ENCODE measurements around the gene PLEKHG2.

The PLEKHG2 gene

GRCh38 chr19:39407660-39408391, 4.6 kb upstream of the PLEKHG2 start:
- no peak for DNase-seq

- no peak for DNase-seq
Measured at GRCh38 chr19:39408392-39409207, 3.9 kb upstream of the PLEKHG2 start.

- DNase-seq: peak; percentile 95
Measured at GRCh38 chr19:39409208-39410016, 3.1 kb upstream of the PLEKHG2 start.

GRCh38 chr19:39410017-39410830, 2.2 kb upstream of the PLEKHG2 start:
- DNase-seq: peak; percentile 22

- no peak for DNase-seq
Measured at GRCh38 chr19:39410831-39411080, 1.7 kb upstream of the PLEKHG2 start.

- no peak for DNase-seq
Measured at GRCh38 chr19:39411081-39411831, 1.2 kb upstream of the PLEKHG2 start.

GRCh38 chr19:39411832-39412099, 703 bp upstream of the PLEKHG2 start:
- peak; percentile 70 for DNase-seq

GRCh38 chr19:39412867-39413271, 400 bp downstream of the PLEKHG2 start:
- DNase-seq: no peak

GRCh38 chr19:39413272-39413910, 922 bp downstream of the PLEKHG2 start:
- no peak for DNase-seq

DNA sequence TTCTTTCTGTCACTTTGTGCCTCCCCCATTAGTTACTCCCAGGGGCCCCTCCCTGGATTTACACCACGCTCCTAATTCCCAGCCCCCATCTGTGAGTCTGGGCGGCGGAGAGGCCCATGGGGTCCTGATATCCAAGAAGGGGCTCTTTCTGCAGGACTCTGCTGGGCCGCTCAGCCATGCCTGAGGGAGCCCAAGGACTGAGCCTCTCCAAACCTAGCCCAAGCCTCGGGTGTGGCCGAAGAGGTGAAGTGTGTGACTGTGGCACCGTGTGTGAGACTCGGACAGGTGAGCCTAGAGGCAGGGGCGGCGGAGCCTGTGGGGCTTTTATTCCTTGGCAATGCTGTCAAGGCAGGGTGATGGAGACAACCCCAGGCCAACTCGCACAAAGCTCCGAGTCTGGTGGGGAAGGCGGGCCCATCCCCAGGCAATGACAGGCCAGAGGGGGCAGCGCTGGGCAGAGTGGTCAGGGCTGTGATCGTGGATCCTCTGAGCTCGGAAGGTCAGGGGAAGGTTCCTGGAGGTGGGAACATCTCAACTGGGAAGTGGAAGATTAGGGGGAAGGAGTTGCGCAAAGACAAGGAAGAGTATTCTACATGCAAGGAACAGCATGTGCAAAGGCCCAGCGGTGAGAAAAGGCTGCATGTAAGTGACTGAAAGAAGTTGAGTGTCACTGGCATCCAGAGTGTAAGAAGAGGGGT, 1.6 kb downstream of the PLEKHG2 start:
- no peak for DNase-seq

- DNase-seq: no peak
Measured at GRCh38 chr19:39415111-39416046, 2.9 kb downstream of the PLEKHG2 start.

GRCh38 chr19:39416152-39417120, 4.0 kb downstream of the PLEKHG2 start:
- no peak for DNase-seq

- DNase-seq: no peak
Measured at GRCh38 chr19:39417463-39418181, 5.2 kb downstream of the PLEKHG2 start.

GRCh38 chr19:39419003-39419402, 6.5 kb downstream of the PLEKHG2 start:
- no peak for DNase-seq

DNA sequence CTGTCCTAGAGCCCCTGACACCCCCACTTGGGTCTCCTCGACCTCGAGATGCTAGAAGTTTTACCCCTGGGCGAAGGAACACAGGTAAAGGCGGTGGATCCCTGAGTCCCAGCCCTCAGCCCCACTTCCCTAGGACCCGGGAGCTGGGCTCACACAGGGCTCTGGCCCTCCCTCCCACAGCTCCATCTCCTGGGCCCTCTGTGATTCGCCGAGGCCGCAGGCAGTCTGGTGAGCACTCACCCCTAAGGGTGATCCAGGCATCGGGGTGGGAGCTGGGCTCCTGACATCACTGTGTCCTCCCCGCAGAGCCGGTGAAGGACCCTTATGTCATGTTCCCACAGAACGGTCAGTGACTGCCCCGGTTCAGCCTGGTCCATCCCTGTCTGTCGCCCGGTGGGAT, 8.3 kb downstream of the PLEKHG2 start:
- DNase-seq: no peak

- DNase-seq: no peak
Measured at GRCh38 chr19:39422020-39422419, 9.6 kb downstream of the PLEKHG2 start.

- no peak for DNase-seq
Measured at GRCh38 chr19:39423258-39424086, 11.0 kb downstream of the PLEKHG2 start.
